Measurements from ENCODE around the gene GRM3.

GRCh38 chr7:86664486-86664885 lies 20.8 kb downstream of the GRM3 start:
- no peak for TF ChIP-seq GABPA (IDR thresholded peaks at IDR 0.05; ENCODE audit: low read depth)
- no peak for TF ChIP-seq USF2 (IDR thresholded peaks at IDR 0.05; ENCODE audit: borderline replicate concordance, low read depth, low read length)
- no peak for TF ChIP-seq CTCF (IDR thresholded peaks at IDR 0.05)
- TF ChIP-seq SMC3 (IDR thresholded peaks at IDR 0.05; ENCODE audit: low read depth, low read length): no peak
- no peak for TF ChIP-seq PBX3 (IDR thresholded peaks at IDR 0.05)
- TF ChIP-seq EP300 (IDR thresholded peaks at IDR 0.05; ENCODE audit: borderline replicate concordance in 1 of 2, low read depth in 1 of 2, low read length in 1 of 2): no peak
- TF ChIP-seq POLR2AphosphoS5 (IDR thresholded peaks at IDR 0.05; ENCODE audit: low read depth, low read length): no peak
- no peak for TF ChIP-seq RAD21 (IDR thresholded peaks at IDR 0.05; ENCODE audit: low read length)
- no peak for TF ChIP-seq SIN3A (IDR thresholded peaks at IDR 0.05; ENCODE audit: borderline replicate concordance, low read depth, low read length)
- TF ChIP-seq YY1 (IDR thresholded peaks at IDR 0.05; ENCODE audit: low read depth): no peak
- no peak for TF ChIP-seq MEF2A (IDR thresholded peaks at IDR 0.05; ENCODE audit: borderline replicate concordance, low read depth)
- no peak for TF ChIP-seq FOXM1 (IDR thresholded peaks at IDR 0.05; ENCODE audit: low read depth)

Measured in SK-N-SH (cell line).